ENCODE data around the gene SH3TC1.

Gene SH3TC1

GRCh38 chr4:8244001-8244757, 45.1 kb downstream of the SH3TC1 start:
- in situ Hi-C loops (cut with HindIII; ENCODE audit: low sequenced_read_pairs) = no loop called here
- DNase-seq (ENCODE audit: low read depth, low spot score) = no peak
- no peak for TF ChIP-seq CTCF (IDR thresholded peaks at IDR 0.05; ENCODE audit: low read depth, low read length)
- H3K4me3 ChIP-seq (ENCODE audit: low read depth, low read length) = no peak overlapping the region

GRCh38 chr4:8244931-8245460, 45.9 kb downstream of the SH3TC1 start:
- in situ Hi-C loops (cut with HindIII; ENCODE audit: low sequenced_read_pairs) = no loop called here
- TF ChIP-seq CTCF (IDR thresholded peaks at IDR 0.05; ENCODE audit: low read depth, low read length) = no peak
- no peak overlapping the region for H3K4me3 ChIP-seq (ENCODE audit: low read depth, low read length)
- DNase-seq (ENCODE audit: low read depth, low spot score) = no peak

GRCh38 chr4:8245884-8246833, 47.1 kb downstream of the SH3TC1 start:
- H3K4me3 ChIP-seq (ENCODE audit: low read depth, low read length) = no peak overlapping the region
- no peak for DNase-seq (ENCODE audit: low read depth, low spot score)
- in situ Hi-C loops (cut with HindIII; ENCODE audit: low sequenced_read_pairs) = no loop called here
- TF ChIP-seq CTCF (IDR thresholded peaks at IDR 0.05; ENCODE audit: low read depth, low read length) = no peak

- TF ChIP-seq CTCF (IDR thresholded peaks at IDR 0.05; ENCODE audit: low read depth, low read length) = no peak
- no peak for DNase-seq (ENCODE audit: low read depth, low spot score)
- in situ Hi-C loops (cut with HindIII; ENCODE audit: low sequenced_read_pairs) = no loop called here
- no peak overlapping the region for H3K4me3 ChIP-seq (ENCODE audit: low read depth, low read length)
These were observed 48.2 kb downstream of the SH3TC1 start for GRCh38 chr4:8247047-8247930.

DNA sequence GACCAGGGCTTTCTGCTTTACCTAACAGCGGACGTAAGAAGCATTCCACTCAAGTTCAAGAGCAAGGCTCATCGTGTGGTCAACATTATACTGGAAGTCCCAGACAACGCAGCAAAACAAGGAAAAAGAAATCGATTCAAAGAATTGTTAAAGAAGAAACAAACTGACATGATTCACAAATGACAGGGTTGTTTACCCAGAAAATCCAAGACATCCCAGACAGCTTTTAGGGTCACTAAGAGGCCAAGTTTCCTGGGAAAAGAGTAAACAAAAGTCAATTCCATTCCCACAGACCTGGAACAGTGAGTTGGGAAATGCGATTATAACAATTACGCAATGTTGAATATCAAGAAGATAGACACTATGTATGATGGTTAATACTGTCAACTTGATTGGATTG, 49.0 kb downstream of the SH3TC1 start:
- in situ Hi-C loops (cut with HindIII; ENCODE audit: low sequenced_read_pairs) = no loop called here
- H3K4me3 ChIP-seq (ENCODE audit: low read depth, low read length) = no peak overlapping the region
- DNase-seq (ENCODE audit: low read depth, low spot score) = no peak
- TF ChIP-seq CTCF (IDR thresholded peaks at IDR 0.05; ENCODE audit: low read depth, low read length) = no peak

- no peak overlapping the region for H3K4me3 ChIP-seq (ENCODE audit: low read depth, low read length)
- no peak for DNase-seq (ENCODE audit: low read depth, low spot score)
- in situ Hi-C loops (cut with HindIII; ENCODE audit: low sequenced_read_pairs) = no loop called here
- no peak for TF ChIP-seq CTCF (IDR thresholded peaks at IDR 0.05; ENCODE audit: low read depth, low read length)
These were observed 51.1 kb downstream of the SH3TC1 start for GRCh38 chr4:8250227-8250626.
